DOHH2 (cell line): ENCODE results near the gene C3.

ENCODE experiments used
- EZH2phosphoT487 ChIP-seq: fragments of 200-600 bp; sonication (generic); IDR thresholded peaks from 2 replicates; pipeline ENCODE4 v1.6.1; 2017; ENCODE audit warnings: borderline replicate concordance, mild to moderate bottlenecking, antibody characterized with exemption, low read length, moderate library complexity, mixed read lengths
- TF ChIP-seq, protein P1 (sequence below): fragments of 200-600 bp; sonication (generic); IDR thresholded peaks from one replicate; pipeline ENCODE4 v1.5.1; 2014; ENCODE audit warnings: antibody characterized with exemption, mild to moderate bottlenecking, low read depth, low read length; ENCODE audit not compliant: poor library complexity, severe bottlenecking

DNA sequence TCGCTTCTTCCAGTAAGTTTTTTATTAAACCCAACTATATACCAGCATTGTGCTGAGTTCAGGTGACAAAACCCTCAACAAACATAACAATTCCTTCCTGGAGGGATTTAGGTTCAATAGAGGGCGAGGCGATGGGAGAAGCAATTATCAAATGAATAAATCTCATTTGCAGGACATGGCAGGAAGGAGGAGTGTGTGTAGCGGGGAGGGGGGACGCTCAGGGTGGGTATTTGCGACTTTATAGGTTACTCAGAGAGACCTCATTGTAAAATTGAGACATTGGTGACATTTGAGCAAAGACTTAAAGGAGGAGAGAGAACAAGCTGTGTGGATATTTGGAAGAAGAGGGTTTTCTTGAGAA is 3.9 kb downstream of the C3 start:
- TF ChIP-seq, protein P1, sequence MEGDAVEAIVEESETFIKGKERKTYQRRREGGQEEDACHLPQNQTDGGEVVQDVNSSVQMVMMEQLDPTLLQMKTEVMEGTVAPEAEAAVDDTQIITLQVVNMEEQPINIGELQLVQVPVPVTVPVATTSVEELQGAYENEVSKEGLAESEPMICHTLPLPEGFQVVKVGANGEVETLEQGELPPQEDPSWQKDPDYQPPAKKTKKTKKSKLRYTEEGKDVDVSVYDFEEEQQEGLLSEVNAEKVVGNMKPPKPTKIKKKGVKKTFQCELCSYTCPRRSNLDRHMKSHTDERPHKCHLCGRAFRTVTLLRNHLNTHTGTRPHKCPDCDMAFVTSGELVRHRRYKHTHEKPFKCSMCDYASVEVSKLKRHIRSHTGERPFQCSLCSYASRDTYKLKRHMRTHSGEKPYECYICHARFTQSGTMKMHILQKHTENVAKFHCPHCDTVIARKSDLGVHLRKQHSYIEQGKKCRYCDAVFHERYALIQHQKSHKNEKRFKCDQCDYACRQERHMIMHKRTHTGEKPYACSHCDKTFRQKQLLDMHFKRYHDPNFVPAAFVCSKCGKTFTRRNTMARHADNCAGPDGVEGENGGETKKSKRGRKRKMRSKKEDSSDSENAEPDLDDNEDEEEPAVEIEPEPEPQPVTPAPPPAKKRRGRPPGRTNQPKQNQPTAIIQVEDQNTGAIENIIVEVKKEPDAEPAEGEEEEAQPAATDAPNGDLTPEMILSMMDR, result no peak
- TF ChIP-seq EZH2phosphoT487, result no peak
